HL-60 (cell line): ENCODE data around the gene SMIM44.
"Not testable (repeated sequence)": the region's sequence is repeated elsewhere in the genome, so short reads cannot be mapped to it uniquely, and the experiment has no call there.

Source experiments
- DNase-seq, 2 experiments: peaks; one replicate each; pipeline ENCODE4 v3.0.0-alpha.2; 2010 to 2020; ENCODE audit warnings: low read depth in 1 of 2, low spot score in 1 of 2
- H3K27ac ChIP-seq: fragments of 250-450 bp; sonication (Bioruptor Pico); replicated peaks from 2 replicates; pipeline ENCODE4 v1.5.1; 2020; ENCODE audit warnings: mild to moderate bottlenecking, moderate library complexity
- H3K27me3 ChIP-seq: fragments of 250-450 bp; sonication (Bioruptor Pico); 2 replicates; pipeline ENCODE4 v1.5.1; 2021; ENCODE audit warnings: mild to moderate bottlenecking, moderate library complexity; ENCODE audit not compliant: insufficient read depth, poor library complexity, severe bottlenecking
- H3K4me3 ChIP-seq: replicated peaks from 2 replicates; pipeline ENCODE4 v1.5.1; 2011; ENCODE audit warnings: mild to moderate bottlenecking, control low read depth, low read length; ENCODE audit not compliant: insufficient read depth
- CTCF ChIP-seq: IDR thresholded peaks from one replicate; pipeline ENCODE4 v1.5.1; 2011; ENCODE audit warnings: low read length, control low read depth, inconsistent platforms; ENCODE audit not compliant: insufficient read depth
- GABPA ChIP-seq: IDR thresholded peaks from 2 replicates; pipeline ENCODE4 v1.6.1; 2012; ENCODE audit warnings: low read depth
- POLR2AphosphoS5 ChIP-seq: IDR thresholded peaks from 2 replicates; pipeline ENCODE4 v1.6.1; 2012; ENCODE audit warnings: low read depth
- REST ChIP-seq: IDR thresholded peaks from 2 replicates; pipeline ENCODE4 v1.6.1; 2012; ENCODE audit warnings: low read depth; ENCODE audit not compliant: insufficient replicate concordance
- SPI1 ChIP-seq: IDR thresholded peaks from 2 replicates; pipeline ENCODE4 v1.6.1; 2012; ENCODE audit warnings: low read depth, mild to moderate bottlenecking, borderline replicate concordance

Gene SMIM44

GRCh38 chr19:3453840-3454239 lies 29.4 kb downstream of the SMIM44 start:
- H3K27ac ChIP-seq, result no peak overlapping the region
- no peak overlapping the region for H3K4me3 ChIP-seq
- no peak for DNase-seq
- no peak for TF ChIP-seq REST
- no peak for TF ChIP-seq SPI1
- TF ChIP-seq CTCF, result no peak
- no peak for TF ChIP-seq GABPA
- H3K27me3 ChIP-seq, result no peaks in the 10 kb centered on the region

GRCh38 chr19:3452942-3453214 lies 30.4 kb downstream of the SMIM44 start:
- not testable (repeated sequence) for H3K4me3 ChIP-seq, H3K27me3 ChIP-seq, DNase-seq, H3K27ac ChIP-seq

- TF ChIP-seq REST (no peak), SPI1 (no peak), CTCF (no peak), GABPA (no peak), POLR2AphosphoS5 (no peak)
- H3K4me3 ChIP-seq, result no peak overlapping the region
- no peaks in the 10 kb centered on the region for H3K27me3 ChIP-seq
- DNase-seq, result no peak
- no peak overlapping the region for H3K27ac ChIP-seq
Observed at GRCh38 chr19:3452171-3452941, 30.9 kb downstream of the SMIM44 start.

DNA sequence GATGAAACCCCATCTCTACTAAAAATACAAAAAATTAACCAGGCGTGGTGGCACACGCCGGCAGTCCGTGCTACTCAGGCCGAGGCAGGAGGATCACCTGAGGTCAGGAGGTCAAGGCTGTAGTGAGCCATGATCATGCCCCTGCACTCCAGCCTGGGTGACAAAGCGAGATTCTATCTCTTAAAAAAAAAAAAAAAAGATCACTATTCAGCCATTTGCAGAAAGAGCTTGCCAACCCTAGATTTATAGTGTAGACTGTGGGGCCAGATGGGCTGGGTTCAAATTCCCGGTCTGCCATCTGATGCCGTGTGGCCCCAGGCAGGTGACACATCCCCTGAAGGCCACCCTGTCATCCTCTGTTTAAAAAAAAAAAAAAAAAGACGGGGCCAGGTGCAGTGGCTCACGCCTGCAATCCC lies 31.8 kb downstream of the SMIM44 start:
- Histone ChIP-seq H3K27me3 (no peaks in the 10 kb centered on the region), H3K4me3 (no peak overlapping the region), H3K27ac (no peak overlapping the region)
- no peak for DNase-seq
- TF ChIP-seq CTCF, result no peak
- no peak for TF ChIP-seq POLR2AphosphoS5
- no peak for TF ChIP-seq SPI1
- no peak for TF ChIP-seq GABPA
- TF ChIP-seq REST, result no peak
